ENCODE measurements around the gene PHACTR3. TPM values are rescaled to one million over a fixed set of nuclear protein-coding genes. Genes with fewer than 3 reads are reported as not detected.

The PHACTR3 gene
- total RNA-seq, 2 donors from 2014 or later, result 6.4 to 6.9 TPM

GRCh38 chr20:59788196-59788735 lies 183.9 kb downstream of the PHACTR3 start:
- intact Hi-C loops (cut with DNase I), result no loop called here
- DNase-seq, result no peak
- ATAC-seq, result no peak

GRCh38 chr20:59788811-59789397 lies 184.6 kb downstream of the PHACTR3 start:
- DNase-seq, result no peak
- ATAC-seq, result no peak
- intact Hi-C loops (cut with DNase I), result no loop called here

GRCh38 chr20:59789686-59790085 lies 185.3 kb downstream of the PHACTR3 start:
- intact Hi-C loops (cut with DNase I), result no loop called here
- ATAC-seq (no peak), DNase-seq (no peak)

GRCh38 chr20:59790346-59790745 lies 186.0 kb downstream of the PHACTR3 start:
- intact Hi-C loops (cut with DNase I), result no loop called here
- no peak for ATAC-seq
- DNase-seq, result no peak

- DNase-seq (no peak), ATAC-seq (no peak)
- intact Hi-C loops (cut with DNase I), result no loop called here
Observed at GRCh38 chr20:59792300-59792699, 188.0 kb downstream of the PHACTR3 start.

GRCh38 chr20:59794555-59794954 lies 190.2 kb downstream of the PHACTR3 start:
- DNase-seq, result no peak
- intact Hi-C loops (cut with DNase I), result no loop called here
- no peak for ATAC-seq

- ATAC-seq, result no peak
- intact Hi-C loops (cut with DNase I), result no loop called here
- no peak for DNase-seq
Observed at GRCh38 chr20:59800309-59800708, 196.0 kb downstream of the PHACTR3 start.

- ATAC-seq, result no peak
- intact Hi-C loops (cut with DNase I), result no loop called here
- no peak for DNase-seq
Observed at GRCh38 chr20:59802018-59802417, 197.7 kb downstream of the PHACTR3 start.

GRCh38 chr20:59802471-59803221 lies 198.3 kb downstream of the PHACTR3 start:
- intact Hi-C loops (cut with DNase I), result no loop called here
- DNase-seq (no peak), ATAC-seq (no peak)

- no peak for ATAC-seq
- no peak for DNase-seq
- intact Hi-C loops (cut with DNase I), result no loop called here
Observed at GRCh38 chr20:59804347-59804746, 200.0 kb downstream of the PHACTR3 start.

GRCh38 chr20:59804871-59805665 lies 200.7 kb downstream of the PHACTR3 start:
- intact Hi-C loops (cut with DNase I), result no loop called here
- ATAC-seq, result no peak
- no peak for DNase-seq

GRCh38 chr20:59805786-59806577 lies 201.6 kb downstream of the PHACTR3 start:
- intact Hi-C loops (cut with DNase I), result no loop called here
- DNase-seq, result no peak
- no peak for ATAC-seq

- no peak for DNase-seq
- intact Hi-C loops (cut with DNase I), result no loop called here
- ATAC-seq, result no peak
Observed at GRCh38 chr20:59806578-59806975, 202.2 kb downstream of the PHACTR3 start.

- intact Hi-C loops (cut with DNase I), result no loop called here
- no peak for DNase-seq
- no peak for ATAC-seq
Observed at GRCh38 chr20:59807909-59808728, 203.8 kb downstream of the PHACTR3 start.

- intact Hi-C loops (cut with DNase I), result no loop called here
- no peak for ATAC-seq
- no peak for DNase-seq
Observed at GRCh38 chr20:59808729-59809381, 204.5 kb downstream of the PHACTR3 start.

- intact Hi-C loops (cut with DNase I), result no loop called here
- ATAC-seq (no peak), DNase-seq (no peak)
Observed at GRCh38 chr20:59809630-59810448, 205.5 kb downstream of the PHACTR3 start.

All from left cardiac atrium (tissue), 4 donors.